GM18867 (cell line): ENCODE results near the gene GRIK4.

Source experiments
- ATAC-seq: cut with Tn5 transposase; IDR thresholded peaks from one replicate; pipeline ENCODE4 v1.9.1; 2021; ENCODE audit warnings: mild to moderate bottlenecking, moderate library complexity; ENCODE audit not compliant: unreplicated experiment

The GRIK4 gene

DNA sequence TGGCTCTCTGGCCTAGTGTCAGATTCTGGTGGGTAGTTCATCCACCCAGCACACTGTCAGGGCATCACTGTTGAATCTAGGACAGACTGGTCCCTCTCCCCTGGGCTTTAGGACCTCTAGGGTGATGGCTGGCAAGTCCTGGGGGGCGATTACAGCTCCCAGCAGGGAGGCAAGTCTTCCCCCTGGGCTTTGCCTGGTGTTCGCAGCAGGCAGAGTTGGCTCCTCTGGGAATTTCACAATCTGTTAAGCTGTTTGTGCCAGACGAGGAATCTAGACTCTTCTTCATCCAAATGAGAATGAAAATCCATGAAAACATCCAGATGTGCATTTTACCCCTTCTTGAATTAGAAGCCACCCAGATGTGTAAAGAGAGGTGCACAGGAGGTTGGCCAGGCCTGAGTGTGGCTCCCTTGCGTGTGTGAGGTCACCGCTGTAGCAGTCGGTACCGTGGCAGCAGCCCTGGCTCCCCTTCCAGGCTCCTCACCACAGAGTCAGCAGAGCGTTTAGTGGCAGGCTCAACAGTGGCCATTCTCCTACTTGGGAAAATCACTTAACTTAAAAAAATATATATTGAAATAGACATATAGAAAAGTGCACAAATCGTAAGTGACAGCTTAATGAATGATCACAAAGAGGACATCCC lies 412.4 kb downstream of the GRIK4 start:
- ATAC-seq: no peak

DNA sequence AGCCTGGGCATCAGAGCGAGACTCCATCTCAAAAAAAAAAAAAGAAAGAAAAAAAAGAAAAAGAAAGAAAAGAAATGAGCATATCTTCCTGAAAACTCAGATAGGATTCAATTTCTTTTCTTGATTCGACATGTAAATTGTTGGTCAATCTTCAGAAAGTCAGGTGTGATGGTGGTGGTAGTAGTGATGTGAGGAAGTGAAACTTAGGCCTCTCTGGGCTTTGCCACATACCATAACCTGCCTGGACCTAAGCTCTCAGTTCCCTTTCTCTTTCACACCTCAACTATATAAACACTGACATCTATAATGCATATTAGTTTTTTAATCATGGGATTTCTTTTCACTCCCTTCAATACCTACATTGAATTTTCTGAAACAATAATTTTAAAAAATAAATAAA lies 414.4 kb downstream of the GRIK4 start:
- peak; percentile 97 for ATAC-seq

- ATAC-seq: no peak
Measured at GRCh38 chr11:120928627-120929026, 417.1 kb downstream of the GRIK4 start.

DNA sequence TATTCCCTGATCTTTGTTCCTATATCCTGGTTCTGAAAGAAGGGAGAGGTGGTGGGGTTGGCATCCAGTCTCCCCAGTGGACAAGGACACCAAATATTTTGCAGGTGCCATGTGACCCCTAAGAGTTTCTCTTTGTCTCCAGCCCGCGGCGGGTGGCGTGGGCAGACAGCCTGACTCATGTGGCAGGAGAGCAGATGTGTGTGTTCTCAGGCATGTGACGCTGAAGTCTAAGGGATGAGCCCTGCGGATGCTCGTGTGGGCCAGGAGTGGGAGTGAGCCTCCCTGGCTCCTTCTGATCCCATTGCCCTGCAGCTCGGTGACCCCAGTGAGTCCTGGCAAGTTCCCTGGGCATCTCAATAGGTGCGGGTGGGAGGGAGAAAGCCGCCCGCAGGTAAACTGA lies 417.5 kb downstream of the GRIK4 start:
- no peak for ATAC-seq

DNA sequence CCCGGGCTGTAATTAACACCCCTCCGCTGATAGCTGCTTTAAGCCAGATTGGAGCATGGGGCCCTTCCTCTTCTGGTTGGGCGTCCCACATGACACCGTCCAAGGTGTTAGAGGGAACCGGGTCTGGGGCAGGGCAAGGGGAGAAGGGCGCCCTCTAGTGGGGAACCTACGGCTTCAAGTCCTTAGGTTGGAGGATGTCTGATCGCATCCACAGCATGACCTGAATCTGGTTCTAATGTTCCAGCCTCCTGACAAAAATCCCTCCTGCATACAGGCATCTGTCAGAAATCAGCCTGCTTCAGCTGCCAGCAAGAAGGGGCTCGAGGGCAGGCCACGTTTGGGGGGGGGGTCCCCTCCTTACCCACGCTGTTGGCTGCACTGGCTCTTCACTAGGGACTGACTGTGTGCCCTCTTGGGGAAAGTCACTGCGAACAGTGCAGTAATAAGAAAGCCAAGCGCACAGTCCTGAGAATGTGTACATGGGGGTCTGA lies 418.2 kb downstream of the GRIK4 start:
- peak; percentile 38 for ATAC-seq

DNA sequence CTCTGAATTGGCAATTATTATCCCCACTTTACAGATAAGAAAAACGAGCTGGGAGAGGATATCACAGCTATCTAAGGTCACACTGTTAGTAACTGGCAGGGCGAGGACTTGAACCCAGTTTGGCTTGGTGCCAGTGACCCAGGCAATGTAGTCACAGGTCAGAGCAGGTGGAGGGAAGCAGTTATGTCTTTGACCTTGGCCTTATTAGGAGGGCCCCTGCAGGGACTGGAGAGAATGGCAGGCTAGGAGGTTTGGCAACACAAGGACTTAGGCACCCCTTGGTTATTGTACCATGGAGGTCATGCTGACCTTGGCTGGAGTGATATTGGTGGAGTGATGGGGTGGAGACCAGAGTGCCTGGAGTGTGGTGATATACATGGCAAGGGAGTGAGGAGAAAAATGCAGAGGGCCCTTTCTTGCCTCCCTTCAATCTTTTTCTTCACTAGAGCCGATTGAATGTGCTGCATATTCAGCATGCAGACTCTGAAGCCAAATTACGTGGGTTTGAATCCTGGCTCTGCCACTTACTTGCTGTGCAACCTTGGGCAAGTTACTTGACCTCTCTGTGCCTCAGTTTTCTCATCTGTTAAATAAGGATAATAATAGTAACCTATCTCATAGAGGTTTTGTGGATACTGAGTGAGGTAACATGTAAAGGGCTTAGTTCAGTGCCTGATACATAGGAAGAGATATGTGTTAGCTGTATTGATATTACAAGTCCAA lies 419.7 kb downstream of the GRIK4 start:
- peak; percentile 47 for ATAC-seq

- no peak for ATAC-seq
Measured at GRCh38 chr11:120932305-120932915, 420.9 kb downstream of the GRIK4 start.

DNA sequence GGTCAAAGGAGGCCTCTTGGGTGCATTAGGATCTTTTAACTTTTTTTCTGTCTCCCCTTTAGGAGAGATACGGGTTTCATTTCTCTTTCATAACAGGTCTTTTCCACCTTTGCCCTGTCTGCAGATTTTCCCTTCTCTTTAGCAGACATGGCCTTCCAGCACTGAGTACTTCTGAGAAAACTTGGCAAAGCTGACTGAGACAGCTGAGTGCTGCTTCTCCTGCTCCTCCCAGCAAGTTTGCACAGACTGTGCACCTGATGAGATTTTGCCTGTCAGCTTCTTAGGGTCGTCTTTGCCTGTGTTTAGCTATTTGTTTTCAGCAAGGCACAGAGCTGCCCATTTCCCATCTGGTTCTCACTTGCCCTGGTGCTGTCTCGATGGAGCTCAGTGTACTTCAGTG lies 424.8 kb downstream of the GRIK4 start:
- no peak for ATAC-seq

DNA sequence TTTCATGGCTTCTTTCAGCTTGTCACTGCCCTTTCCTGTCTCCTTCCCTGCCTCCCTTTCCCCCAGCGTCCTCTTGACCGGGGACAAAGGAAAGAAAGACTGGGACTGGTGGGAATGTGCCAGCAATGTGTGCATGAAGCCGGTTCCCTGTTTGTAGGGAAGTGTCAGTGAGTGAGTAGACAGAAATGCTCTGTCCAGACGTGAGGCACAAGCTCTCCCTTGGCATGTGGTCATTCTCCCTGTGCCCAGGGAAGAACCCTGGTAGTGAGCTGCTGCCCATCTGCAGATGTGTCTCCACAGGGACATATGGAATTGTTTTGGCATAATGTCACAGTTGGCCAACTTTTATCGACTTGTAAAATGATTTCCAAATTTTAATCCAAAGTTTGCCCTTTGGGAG lies 426.0 kb downstream of the GRIK4 start:
- ATAC-seq: no peak

DNA sequence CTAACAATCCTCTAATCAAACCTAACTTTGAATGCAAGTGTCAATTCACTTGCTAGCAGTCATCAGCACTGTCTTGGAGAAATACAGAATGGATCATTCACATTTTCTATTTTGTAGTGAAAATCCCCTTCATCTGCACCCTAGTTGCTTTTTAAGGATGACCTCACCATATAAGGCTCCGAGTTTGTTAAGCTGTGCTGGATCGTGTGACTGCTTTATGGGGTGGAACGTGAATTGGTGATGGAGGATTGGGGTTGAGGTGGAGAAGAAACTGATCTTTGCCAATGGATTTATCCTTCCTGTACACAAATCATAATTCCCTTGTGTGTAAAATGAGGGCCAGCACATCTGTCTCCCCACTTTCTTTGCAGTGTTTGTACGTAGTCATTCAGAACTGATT lies 426.7 kb downstream of the GRIK4 start:
- ATAC-seq: no peak

DNA sequence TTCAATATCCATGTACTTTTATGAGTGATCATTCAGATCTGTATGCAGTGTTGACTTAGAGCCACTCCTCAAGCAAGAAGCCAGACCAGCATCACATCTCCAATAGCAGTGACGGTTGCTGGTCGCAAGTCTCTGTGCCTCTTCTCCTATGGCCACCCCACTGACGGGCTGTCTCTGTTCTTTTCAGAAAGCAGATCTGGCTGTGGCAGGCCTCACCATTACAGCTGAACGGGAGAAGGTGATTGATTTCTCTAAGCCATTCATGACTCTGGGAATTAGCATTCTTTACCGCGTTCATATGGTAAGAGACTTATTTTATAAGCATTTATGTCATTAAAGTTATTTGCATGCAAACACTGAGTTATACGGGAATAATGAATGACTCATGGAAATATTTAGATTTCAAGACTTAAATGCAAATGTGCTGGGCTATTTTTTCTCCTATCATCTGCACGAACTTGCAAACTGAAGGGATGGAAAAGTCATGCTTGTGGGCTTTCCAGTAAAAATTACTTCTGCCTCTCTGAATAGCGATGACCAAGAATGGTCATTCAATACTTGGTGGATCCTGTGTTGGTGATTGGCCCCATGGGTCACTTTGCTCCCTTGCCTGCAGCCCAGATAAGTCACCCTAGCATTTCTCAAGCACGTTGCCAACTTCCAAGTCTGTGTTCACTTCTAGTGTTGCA lies 428.8 kb downstream of the GRIK4 start:
- no peak for ATAC-seq

- ATAC-seq: no peak
Measured at GRCh38 chr11:120941000-120941399, 429.5 kb downstream of the GRIK4 start.

DNA sequence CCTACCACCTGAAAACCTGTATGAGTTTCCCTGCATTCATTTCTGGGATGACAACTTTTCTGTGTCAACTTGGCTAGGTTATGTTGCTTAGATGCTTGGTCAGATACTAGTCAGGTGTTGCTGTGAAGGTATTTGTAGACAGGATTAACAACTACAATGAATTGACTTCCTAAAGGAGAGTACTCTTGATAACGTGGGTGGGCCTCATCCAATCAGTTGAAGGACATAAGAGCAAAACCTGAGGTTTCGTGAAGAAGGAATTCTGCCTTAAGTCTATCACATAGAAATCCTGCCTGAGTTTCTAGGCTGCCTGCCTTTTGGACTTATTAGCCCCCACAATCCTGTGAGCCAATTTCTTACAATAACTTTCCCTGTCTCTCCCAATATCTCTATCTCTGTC lies 431.2 kb downstream of the GRIK4 start:
- no peak for ATAC-seq

- no peak for ATAC-seq
Measured at GRCh38 chr11:120945042-120945441, 433.5 kb downstream of the GRIK4 start.

- no peak for ATAC-seq
Measured at GRCh38 chr11:120950880-120951279, 439.3 kb downstream of the GRIK4 start.

GRCh38 chr11:120952461-120953434 lies 441.2 kb downstream of the GRIK4 start:
- no peak for ATAC-seq

DNA sequence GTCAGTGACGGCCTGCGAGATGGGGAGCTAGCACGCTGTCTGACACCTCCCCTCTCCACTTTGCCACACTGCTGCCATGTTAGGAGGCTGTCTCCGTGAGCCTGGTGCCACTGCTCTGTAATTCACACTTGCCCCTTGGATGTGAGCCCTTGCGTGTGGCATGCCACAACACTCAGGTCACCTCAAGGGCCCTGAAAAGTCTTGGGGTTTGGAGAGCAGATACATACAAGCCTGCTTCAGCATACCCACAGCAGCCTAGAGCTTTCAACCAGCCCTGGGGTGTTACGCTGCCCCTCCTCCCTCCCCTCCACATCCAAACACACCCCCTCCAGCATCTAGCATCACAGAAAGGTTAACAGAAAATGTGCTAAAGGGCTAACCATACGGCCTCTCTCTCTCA lies 442.8 kb downstream of the GRIK4 start:
- ATAC-seq: no peak

- ATAC-seq: no peak
Measured at GRCh38 chr11:120956710-120957495, 445.4 kb downstream of the GRIK4 start.

DNA sequence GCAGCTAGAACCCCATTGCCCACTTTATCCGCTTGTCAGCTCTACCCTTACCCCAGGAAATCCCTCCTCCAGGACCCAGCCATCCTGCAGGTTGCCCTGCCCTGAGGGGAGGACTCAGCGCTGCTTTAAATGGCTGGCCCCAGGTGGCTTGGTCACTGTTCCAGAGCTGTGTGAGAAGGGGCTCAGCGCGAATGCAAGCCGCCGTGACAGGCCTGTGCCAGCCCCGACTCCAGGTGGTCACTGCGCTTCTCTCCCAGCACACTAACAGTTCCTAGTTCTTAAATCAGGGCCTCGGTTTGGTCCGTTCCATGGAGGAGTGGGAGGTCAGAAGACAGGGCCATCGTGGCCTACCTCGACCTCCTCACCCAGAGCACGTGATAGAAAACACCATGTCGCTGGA lies 446.6 kb downstream of the GRIK4 start:
- no peak for ATAC-seq

DNA sequence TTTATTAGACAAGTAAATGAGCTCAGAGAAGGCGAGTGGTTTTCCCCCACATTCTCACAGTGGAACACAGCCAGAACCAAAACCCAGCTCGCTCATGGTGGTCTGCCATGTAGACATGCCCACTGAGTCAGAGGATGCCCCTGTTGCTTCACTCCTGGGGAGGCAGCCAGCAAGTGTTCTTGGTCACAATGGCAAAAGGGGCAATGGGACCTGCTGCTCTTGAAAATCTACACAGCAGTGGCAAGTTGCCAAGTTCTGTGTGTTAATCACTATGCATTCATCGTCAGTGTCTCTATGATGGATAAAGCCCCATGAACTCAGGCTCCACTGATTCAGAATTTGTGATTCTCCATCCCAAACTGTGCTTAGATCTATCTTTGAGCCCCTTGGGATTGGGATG lies 447.6 kb downstream of the GRIK4 start:
- no peak for ATAC-seq
